Ectodermal cell (in vitro differentiated cells): Measurements from ENCODE around the gene GAS2L1.

Experiments used
- H3K27ac ChIP-seq: 2 replicates; pipeline ENCODE4 v1.7.0; 2013; ENCODE audit warnings: mild to moderate bottlenecking, low read depth, low read length; ENCODE audit not compliant: insufficient read depth, poor library complexity, severe bottlenecking
- H3K27me3 ChIP-seq: 2 replicates; pipeline ENCODE4 v1.7.0; 2013; ENCODE audit warnings: mild to moderate bottlenecking, low read length; ENCODE audit not compliant: insufficient read depth, control insufficient read depth, poor library complexity, severe bottlenecking
- H3K36me3 ChIP-seq: one replicate; pipeline ENCODE4 v1.7.0; 2013; ENCODE audit warnings: low read length; ENCODE audit not compliant: control insufficient read depth, insufficient read depth
- H3K4me1 ChIP-seq: one replicate; pipeline ENCODE4 v1.7.0; 2013; ENCODE audit warnings: low read length; ENCODE audit not compliant: control insufficient read depth, insufficient read depth
- H3K4me3 ChIP-seq: 2 replicates; pipeline ENCODE4 v1.7.0; 2013; ENCODE audit warnings: low read depth, low read length, control low read depth; ENCODE audit not compliant: insufficient read depth
- H3K9me3 ChIP-seq: 2 replicates; pipeline ENCODE4 v1.7.0; 2013; ENCODE audit warnings: mild to moderate bottlenecking, low read length, moderate library complexity; ENCODE audit not compliant: control insufficient read depth
- WGBS, 2 experiments: methylation state at CpG; one replicate each; pipeline ENCODE4 v1.1.7; 2013; ENCODE audit warnings: missing lambda C conversion rate in 2 of 2; 5-methylcytosine and 5-hydroxymethylcytosine counted together

GAS2L1 gene

DNA sequence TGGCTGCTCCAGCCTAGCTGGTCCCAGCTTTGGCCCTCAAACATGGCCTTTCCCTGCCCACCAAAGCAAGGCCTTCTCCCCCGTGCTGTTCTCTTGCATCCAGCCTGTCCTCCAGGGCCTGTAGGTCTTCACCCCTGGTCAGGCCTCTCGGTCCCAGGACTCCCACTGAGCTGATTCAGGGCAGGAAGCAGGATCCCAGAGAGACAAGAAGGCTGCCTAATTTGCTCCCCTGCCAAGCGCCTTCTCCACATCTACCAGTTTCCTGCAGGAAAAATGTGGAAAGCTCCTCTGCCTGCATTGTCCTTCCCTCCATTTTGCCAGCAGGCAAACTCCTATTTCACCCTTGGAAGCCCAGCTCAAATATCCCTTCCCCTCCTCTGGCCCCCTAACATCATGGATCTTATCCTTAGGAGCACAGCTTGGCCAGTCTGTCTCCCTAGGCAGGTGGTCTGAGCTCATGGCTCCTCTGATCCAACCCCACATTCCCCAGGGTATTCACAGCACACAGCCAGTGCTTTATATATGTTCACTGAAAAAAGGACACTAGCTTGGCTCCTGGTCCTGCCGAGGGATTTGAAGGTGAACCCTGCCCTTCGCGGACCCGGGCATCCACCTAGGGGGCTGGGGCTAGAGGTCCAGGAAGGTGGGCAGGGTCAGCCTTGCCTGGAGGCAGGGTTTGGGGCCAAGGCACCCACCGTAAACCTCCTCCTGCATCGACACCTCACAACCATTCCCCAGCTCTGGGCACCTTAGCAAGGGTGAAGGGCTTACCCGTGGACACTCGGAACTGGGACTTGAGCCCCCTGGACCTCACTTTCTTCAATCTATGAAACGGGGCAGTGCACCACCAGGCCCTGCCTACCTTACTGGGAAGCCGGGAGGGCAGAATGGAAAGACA is 39.6 kb upstream of the GAS2L1 start:
- WGBS, 2 experiments = 14 to 15% methylated on average over 13 of the region's 13 CpGs
- Histone ChIP-seq H3K27ac (peak overlapping the region; percentile 50), H3K4me3 (peak overlapping the region; percentile 96), H3K36me3 (peaks cover 8% of the 10 kb centered on the region), H3K4me1 (peaks cover 28% of the 10 kb centered on the region), H3K27me3 (no peaks in the 10 kb centered on the region), H3K9me3 (no peaks in the 10 kb centered on the region)

DNA sequence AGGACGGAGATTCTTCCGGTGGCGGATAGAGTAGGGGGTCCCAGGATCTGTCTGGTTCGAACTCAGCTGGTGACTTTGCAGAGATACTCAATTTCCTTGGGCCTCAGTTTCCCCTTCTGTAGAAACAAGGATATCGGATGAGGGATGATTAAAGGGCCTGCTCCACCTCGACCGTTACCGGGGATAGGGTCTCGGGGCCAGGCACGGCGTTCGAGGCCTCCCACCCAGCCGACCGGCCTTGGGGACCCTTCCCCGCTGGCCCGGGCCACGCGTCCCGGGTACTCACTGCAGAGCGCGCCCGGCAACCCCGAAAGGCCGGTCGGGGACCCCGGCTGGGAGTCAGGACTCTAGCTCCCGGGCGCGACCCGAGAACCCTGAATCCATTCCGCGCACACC is 39.0 kb upstream of the GAS2L1 start:
- Histone ChIP-seq H3K27me3 (no peaks in the 10 kb centered on the region), H3K4me1 (peaks cover 31% of the 10 kb centered on the region), H3K36me3 (peaks cover 11% of the 10 kb centered on the region), H3K9me3 (no peaks in the 10 kb centered on the region), H3K27ac (peak overlapping the region; percentile 98), H3K4me3 (peak overlapping the region; percentile 96)
- WGBS, 2 experiments = 0% methylated on average over 32 of the region's 32 CpGs

DNA sequence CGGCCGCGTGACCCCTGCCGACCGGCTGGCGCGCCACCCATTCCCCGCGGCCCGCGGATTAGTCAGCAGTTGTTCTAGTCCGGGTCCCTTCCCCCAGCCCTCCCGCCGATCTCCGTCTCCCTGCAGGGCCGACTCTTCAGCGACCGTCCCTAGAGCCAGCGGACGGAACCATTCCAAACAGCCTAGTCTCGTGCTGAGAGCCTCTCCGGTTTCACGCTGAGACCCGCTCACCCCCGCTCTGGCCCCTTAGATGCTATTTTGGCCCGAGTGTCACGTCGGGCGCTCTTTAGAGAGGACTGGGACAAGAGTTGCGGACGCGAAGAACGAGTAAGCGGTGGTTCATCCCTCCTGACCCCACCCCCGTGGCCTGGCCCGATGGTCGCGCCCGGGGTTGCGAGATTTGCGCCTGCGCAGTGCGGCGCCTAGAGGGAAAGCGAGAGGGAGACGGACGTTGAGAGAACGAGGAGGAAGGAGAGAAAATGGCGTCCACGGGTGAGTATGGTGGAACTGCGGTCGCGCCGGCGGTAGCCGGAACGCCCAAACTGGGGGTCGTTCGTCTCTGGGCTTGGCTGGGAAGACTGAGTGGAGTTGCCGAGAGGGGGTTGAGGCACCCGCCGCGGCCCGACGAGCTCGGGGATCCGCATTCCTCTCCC is 38.5 kb upstream of the GAS2L1 start, which contains the start of the genes EWSR1 and RHBDD3:
TSS of gene EWSR1 (plus strand) at position 411 of the 653 bp plus-strand sequence. CDS start at position 480, 69 bp downstream.
TSS of gene RHBDD3 (minus strand) at position 124 of the 653 bp plus-strand sequence. CDS start 2,355 bp downstream, outside the sequence.
- no peaks in the 10 kb centered on the region for H3K9me3 ChIP-seq
- H3K4me3 ChIP-seq = peak within 1 kb of the TSS; percentile 96
- WGBS, 2 experiments = 0% methylated on average over 67 of the region's 67 CpGs
- H3K27me3 ChIP-seq = no peaks in the 10 kb centered on the region
- peak within 1 kb of the TSS; percentile 98 for H3K27ac ChIP-seq
- peaks cover 14% of the 10 kb centered on the region for H3K36me3 ChIP-seq
- peaks cover 31% of the 10 kb centered on the region for H3K4me1 ChIP-seq

DNA sequence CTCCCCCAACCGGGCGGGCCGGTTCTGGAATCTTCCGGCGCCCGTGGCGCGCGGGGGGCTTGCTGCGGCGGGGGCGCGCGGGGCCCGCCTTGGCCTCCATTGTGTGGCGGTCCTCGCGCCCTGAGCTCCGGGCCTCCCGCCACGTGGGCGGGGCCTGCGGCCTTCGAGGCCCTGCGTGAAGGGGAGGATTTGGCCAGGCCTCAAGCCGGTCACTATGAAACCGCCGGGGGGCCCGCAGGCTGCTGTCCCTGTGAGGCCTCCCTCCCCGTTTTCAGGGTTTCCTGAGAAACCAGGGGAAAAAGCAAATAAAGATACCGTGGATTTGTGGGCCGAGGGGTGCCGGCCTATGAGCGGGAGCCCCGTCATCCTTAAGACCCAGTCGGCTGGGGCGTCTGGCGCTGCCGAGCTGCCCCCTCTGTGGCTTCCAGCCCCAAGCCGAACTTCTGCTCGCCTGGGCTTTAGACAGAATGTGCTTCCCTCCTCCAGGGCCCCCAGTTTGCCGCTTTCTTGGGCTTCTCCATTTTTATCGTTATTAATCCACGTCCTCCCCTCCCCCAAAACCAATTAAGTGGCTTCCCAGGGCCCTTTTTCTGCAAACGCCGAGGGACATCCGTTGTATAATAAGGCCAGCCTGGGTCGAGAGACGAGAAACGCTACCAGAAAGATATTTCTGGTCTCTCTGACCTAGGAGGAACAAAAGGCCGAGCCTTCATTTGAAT is 37.8 kb upstream of the GAS2L1 start:
- peaks cover 31% of the 10 kb centered on the region for H3K4me1 ChIP-seq

DNA sequence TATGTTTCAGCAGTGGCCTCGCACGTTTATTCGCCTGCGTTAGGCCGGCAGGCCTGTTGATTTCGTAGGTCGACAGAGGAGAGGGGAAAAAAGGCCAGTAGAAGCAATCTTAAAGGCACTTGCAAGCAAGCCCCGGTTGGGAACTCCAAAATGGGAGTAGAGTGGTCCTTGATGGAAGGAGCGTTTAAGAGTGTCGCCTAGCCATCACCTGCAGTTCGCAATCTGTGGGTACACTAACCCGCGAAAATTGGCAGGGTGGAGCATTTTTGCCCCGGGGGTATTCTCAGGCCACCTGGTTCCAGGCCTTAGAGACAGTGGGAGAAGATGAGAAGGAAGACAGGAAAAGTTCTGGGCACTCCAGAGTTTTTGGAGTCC is 37.2 kb upstream of the GAS2L1 start:
- no peaks in the 10 kb centered on the region for H3K9me3 ChIP-seq
- H3K36me3 ChIP-seq = peaks cover 21% of the 10 kb centered on the region
- peaks cover 31% of the 10 kb centered on the region for H3K4me1 ChIP-seq
- 1 to 2% methylated on average over 14 of the region's 14 CpGs for WGBS, 2 experiments
- H3K27ac ChIP-seq = peak overlapping the region; percentile 98
- peak overlapping the region; percentile 96 for H3K4me3 ChIP-seq
- H3K27me3 ChIP-seq = no peaks in the 10 kb centered on the region

More for the DNA sequence above, 37.8 kb upstream of the GAS2L1 start:
- Histone ChIP-seq H3K27ac (peak overlapping the region; percentile 98), H3K9me3 (no peaks in the 10 kb centered on the region), H3K4me3 (peak overlapping the region; percentile 96), H3K36me3 (peaks cover 15% of the 10 kb centered on the region), H3K27me3 (no peaks in the 10 kb centered on the region)
- WGBS, 2 experiments = 0 to 1% methylated on average over 51 of the region's 51 CpGs

DNA sequence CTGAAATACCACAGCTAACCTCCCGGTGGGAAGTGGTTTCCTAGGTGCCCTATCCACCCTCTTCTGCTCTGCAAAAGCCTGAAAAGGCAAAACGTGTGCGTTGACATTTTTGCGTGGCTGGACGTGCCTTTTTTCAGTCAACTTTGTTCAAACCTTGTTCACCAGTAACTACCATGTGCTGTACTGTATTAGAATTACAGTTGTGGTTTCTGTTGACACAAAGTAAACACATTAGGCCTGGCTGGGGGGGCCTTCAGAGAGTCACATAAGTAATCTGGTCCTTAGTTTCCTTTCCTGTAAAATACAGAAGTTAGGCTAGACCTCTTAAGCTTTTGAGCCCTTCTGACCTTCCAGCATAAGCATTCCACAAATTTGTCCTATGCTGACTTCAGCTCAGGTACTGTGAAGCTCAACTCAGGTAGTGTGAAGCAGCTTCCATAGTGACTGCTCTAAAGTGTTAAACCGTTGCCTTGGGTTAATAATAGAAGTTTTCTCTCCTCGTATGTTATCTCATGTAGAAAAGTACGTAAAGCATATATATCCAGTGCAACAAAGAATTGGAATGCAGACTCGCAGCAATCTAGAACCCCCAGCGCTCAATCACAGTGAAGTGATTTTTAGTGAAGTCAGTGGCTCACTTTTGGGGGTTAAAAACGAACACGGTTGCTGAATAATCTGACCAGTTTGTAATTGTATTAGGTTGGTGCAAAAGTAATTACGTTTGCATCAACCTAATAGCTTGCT is 36.5 kb upstream of the GAS2L1 start:
- Histone ChIP-seq H3K9me3 (no peaks in the 10 kb centered on the region), H3K27ac (no peak overlapping the region), H3K36me3 (peaks cover 27% of the 10 kb centered on the region), H3K4me3 (peak overlapping the region; percentile 96), H3K27me3 (no peaks in the 10 kb centered on the region), H3K4me1 (peaks cover 31% of the 10 kb centered on the region)
- WGBS, 2 experiments = 41 to 47% methylated on average over 13 of the region's 13 CpGs

DNA sequence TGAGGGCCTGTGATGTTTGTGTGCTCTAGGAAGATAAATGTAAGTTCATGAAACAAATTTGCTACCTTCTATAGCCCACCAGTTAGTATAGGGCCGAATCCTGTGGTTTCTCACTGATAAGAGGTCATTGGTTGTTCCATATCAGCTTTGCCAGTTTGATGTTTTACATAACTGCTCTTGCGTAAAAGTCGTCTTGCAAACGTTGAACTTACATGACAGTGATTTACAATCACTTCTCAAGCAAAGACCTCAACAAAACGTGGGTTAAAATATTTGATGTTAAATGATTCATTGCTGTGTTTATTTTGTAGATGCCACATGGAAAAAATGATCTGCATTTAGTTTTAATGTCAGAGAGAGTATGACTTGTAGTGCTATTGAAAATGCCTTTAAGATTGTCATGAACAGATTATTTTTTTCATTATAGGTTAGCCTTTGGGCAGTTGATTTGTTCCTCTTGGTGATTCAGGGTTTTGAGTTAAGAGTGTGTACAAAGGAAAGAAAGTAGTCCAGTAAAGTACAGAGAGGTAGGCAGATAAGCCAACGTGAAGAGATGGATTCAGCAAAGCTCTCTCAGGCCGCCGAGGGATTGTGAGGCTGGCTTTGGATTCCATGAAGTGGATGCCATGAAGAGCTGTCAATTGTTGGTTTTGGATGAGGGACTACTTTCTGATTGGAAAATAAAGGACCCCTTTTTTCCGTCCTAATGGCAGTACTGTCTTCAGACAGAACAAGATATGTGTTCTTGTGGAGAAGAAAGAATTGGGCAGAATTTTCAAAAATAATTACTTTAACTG is 35.8 kb upstream of the GAS2L1 start:
- H3K27me3 ChIP-seq = no peaks in the 10 kb centered on the region
- no peak overlapping the region for H3K27ac ChIP-seq
- peak overlapping the region; percentile 96 for H3K4me3 ChIP-seq
- 66 to 68% methylated on average over 9 of the region's 9 CpGs for WGBS, 2 experiments
- H3K36me3 ChIP-seq = peaks cover 27% of the 10 kb centered on the region
- no peaks in the 10 kb centered on the region for H3K9me3 ChIP-seq
- peaks cover 31% of the 10 kb centered on the region for H3K4me1 ChIP-seq

DNA sequence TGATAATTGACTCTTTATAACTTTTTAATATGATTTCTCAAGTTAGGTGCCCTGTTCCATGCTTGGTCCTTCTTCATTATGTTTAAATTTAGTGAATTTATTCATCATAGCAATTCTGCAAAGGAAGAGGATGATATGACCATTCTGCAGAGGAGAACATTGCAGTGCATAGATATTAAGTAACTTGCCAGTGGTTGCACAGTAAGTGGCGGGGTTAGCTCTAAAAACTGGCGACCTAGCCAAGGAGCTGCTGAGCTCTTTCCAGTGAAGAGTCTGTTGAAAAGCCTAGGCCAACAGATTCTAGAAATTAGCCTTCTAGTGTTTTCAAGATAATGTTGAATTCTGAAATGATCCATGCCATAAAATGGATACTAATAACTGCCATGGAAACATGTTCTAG is 33.8 kb upstream of the GAS2L1 start:
- Histone ChIP-seq H3K36me3 (peaks cover 41% of the 10 kb centered on the region), H3K27ac (no peak overlapping the region), H3K27me3 (no peaks in the 10 kb centered on the region), H3K9me3 (no peaks in the 10 kb centered on the region), H3K4me3 (no peak overlapping the region), H3K4me1 (peaks cover 23% of the 10 kb centered on the region)
- 97% methylated on average over 2 of the region's 2 CpGs for WGBS, 2 experiments

DNA sequence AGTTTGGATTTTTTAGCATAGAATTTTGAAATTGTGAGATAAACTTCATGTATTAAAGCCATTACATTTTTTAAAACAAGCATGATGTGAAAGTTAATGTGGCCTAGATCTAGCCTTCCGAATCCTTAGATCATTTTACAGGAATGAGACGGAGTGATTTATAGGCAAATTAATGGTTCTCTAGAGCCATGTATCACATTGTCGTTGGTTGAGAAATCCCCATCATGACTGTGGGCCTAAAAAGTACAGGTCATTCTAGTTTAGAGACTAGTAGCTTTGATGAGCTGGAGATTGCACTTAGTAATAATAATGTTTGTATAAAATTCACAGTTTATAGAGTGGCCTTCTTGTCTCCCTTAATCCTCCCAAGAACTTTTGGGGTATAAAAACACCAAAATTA is 31.3 kb upstream of the GAS2L1 start:
- H3K9me3 ChIP-seq = no peaks in the 10 kb centered on the region
- peaks cover 67% of the 10 kb centered on the region for H3K36me3 ChIP-seq
- peaks cover 18% of the 10 kb centered on the region for H3K4me1 ChIP-seq
- no peak overlapping the region for H3K27ac ChIP-seq
- H3K27me3 ChIP-seq = no peaks in the 10 kb centered on the region
- WGBS, 2 experiments = 96 to 99% methylated on average over 3 of the region's 3 CpGs
- no peak overlapping the region for H3K4me3 ChIP-seq
